HepG2 (cell line): ENCODE measurements around the gene PCGF6. TPM values are rescaled to one million over a fixed set of nuclear protein-coding genes. Genes with fewer than 3 reads are reported as not detected.

ENCODE experiments used
- ATAC-seq: fragments of 200-7000 bp; cut with Tn5 transposase; 3 replicates; pipeline ENCODE4 v1.9.1; 2020; ENCODE audit warnings: mild to moderate bottlenecking, moderate library complexity
- BruUV-seq: library from RNA; stranded (reverse); fragments of 400-500 nt; replicated peaks from 2 replicates; lab custom pipeline; 2021; lab: Mats Ljungman, UMichigan
- CTCF ChIA-PET: fragments of 300-600 bp; formaldehyde crosslinking; extraction: SDS; loops from one replicate; lab custom pipeline; 2021; ENCODE audit warnings: low total read pairs, inconsistent platforms, low intra/inter-chr PET ratio; lab: Yijun Ruan, JAX
- POLR2A ChIA-PET: fragments of 350-600 bp; sonication (Branson Sonifier 250); formaldehyde crosslinking; loops from one replicate; lab custom pipeline; 2020; ENCODE audit warnings: antibody characterized with exemption, inconsistent platforms; lab: Yijun Ruan, JAX
- DNase-seq: peaks from one replicate; pipeline ENCODE4 v3.0.0-alpha.2; 2015; ENCODE audit warnings: low spot score
- FAIRE-seq: peaks from 3 replicates; lab custom pipeline; 2011; peaks lifted over from hg19 to GRCh38; lab: Jason Lieb, UNC
- H2AFZ ChIP-seq: one replicate; pipeline ENCODE4 v1.6.1; 2011; ENCODE audit warnings: low read length, inconsistent platforms
- H3K27ac ChIP-seq: fragments of 300-600 bp; 3 replicates; pipeline ENCODE4 v1.8.0; 2011; ENCODE audit warnings: mixed run types, mild to moderate bottlenecking, mixed read lengths, low read length, inconsistent platforms; ENCODE audit not compliant: insufficient read depth; ENCODE audit errors: extremely low read length
- H3K27me3 ChIP-seq, 2 experiments: fragments of 200-600 bp in 1 of 2; 2 replicates in 1 of 2; 3 replicates in 1 of 2; pipeline versions ENCODE4 v1.6.0 to v1.8.0; 2011; ENCODE audit warnings: low read length in 2 of 2, mild to moderate bottlenecking in 2 of 2, moderate library complexity in 2 of 2, inconsistent platforms in 1 of 2; ENCODE audit not compliant: insufficient read depth in 2 of 2, control insufficient read depth in 1 of 2
- H3K36me3 ChIP-seq, 2 experiments: fragments of 200-600 bp in 1 of 2; replicated peaks in 1 of 2; 2 replicates in 1 of 2; 3 replicates in 1 of 2; pipeline versions ENCODE4 v1.5.1 to v1.8.0; 2011; ENCODE audit warnings: low read length in 2 of 2, inconsistent platforms in 1 of 2; ENCODE audit not compliant: insufficient read depth in 2 of 2, control insufficient read depth in 1 of 2
- H3K4me1 ChIP-seq: 2 replicates; pipeline ENCODE4 v1.5.1; 2012; ENCODE audit warnings: low read length, inconsistent platforms; ENCODE audit not compliant: insufficient read depth
- H3K4me2 ChIP-seq: 2 replicates; pipeline ENCODE4 v1.6.0; 2011; ENCODE audit warnings: low read depth, low read length, inconsistent platforms
- H3K4me3 ChIP-seq, 3 experiments: fragments of 200-600 bp in 1 of 3; sonication (generic), shearing (Covaris generic) in 1 of 3; replicated peaks in 1 of 3; 2 replicates each; pipeline ENCODE4 v1.5.1; 2011 to 2016; ENCODE audit warnings: low read length in 3 of 3, inconsistent platforms in 2 of 3, low read depth in 2 of 3, mild to moderate bottlenecking in 2 of 3, control low read depth in 1 of 3, mixed read lengths in 1 of 3; ENCODE audit not compliant: insufficient read depth in 1 of 3
- H3K79me2 ChIP-seq: one replicate; pipeline ENCODE4 v1.6.1; 2011; ENCODE audit warnings: low read length, inconsistent platforms; ENCODE audit not compliant: insufficient read depth
- H3K9ac ChIP-seq: 2 replicates; pipeline ENCODE4 v1.6.0; 2011; ENCODE audit warnings: mild to moderate bottlenecking, low read depth, low read length, inconsistent platforms; ENCODE audit not compliant: insufficient read depth
- H3K9me3 ChIP-seq: 2 replicates; pipeline ENCODE4 v1.5.1; 2012; ENCODE audit warnings: mild to moderate bottlenecking, low read length
- H4K20me1 ChIP-seq: 2 replicates; pipeline ENCODE4 v1.6.0; 2011; ENCODE audit warnings: inconsistent platforms, mild to moderate bottlenecking, low read length, moderate library complexity; ENCODE audit not compliant: insufficient read depth
- HOXD1 ChIP-seq: sonication (generic); formaldehyde crosslinking; IDR thresholded peaks from 2 replicates; pipeline ENCODE4 v1.5.0; 2020; ENCODE audit warnings: missing genetic modification reagents
- RERE ChIP-seq: IDR thresholded peaks from 2 replicates; pipeline ENCODE4 v1.6.1; 2016; ENCODE audit warnings: low read depth, missing genetic modification reagents, missing compliant biosample characterization
- ZNF512 ChIP-seq: sonication (generic); formaldehyde crosslinking; IDR thresholded peaks from 2 replicates; pipeline ENCODE4 v1.4.0; 2020; ENCODE audit warnings: mild to moderate bottlenecking, missing genetic modification reagents
- ZNF639 ChIP-seq: conservative IDR thresholded peaks from 2 replicates; pipeline ENCODE4 v1.6.1; 2018; ENCODE audit warnings: missing genetic modification reagents
- WGBS: methylation state at CpG from one replicate; pipeline ENCODE4 v1.1.6; 2017; ENCODE audit warnings: low lambda C conversion rate; 5-methylcytosine and 5-hydroxymethylcytosine counted together
- in situ Hi-C: cut with HindIII; loops from 2 replicates; pipeline ENCODE4 v1.10.0; 2017; ENCODE audit warnings: low pct_unique_long_range_greater_than_20kb; ENCODE audit not compliant: extremely low pct_ligation_motif_present
- intact Hi-C: fragments of 100-400 bp; cut with micrococcal nuclease; formaldehyde crosslinking; loops from one replicate; pipeline ENCODE4 v1.10.0; 2022; ENCODE audit not compliant: unreplicated experiment
- polyA plus RNA-seq, 8 experiments: library from polyadenylated mRNA; depleted of rRNA in 3 of 8; stranded (reverse) in 7 of 8; unstranded in 1 of 8; fragments of >200 nt; fragmentation: Illumina TruSeq in 4 of 8; extraction: Trizol in 4 of 8; gene quantifications; 2 replicates each; pipeline versions ENCODE4 v1.2.1 to v1.2.3, GENCODE V29; 2011 to 2016; ENCODE audit warnings: low read depth in 4 of 8, missing spikeins in 1 of 8, mixed read lengths in 1 of 8; ENCODE audit not compliant: insufficient read depth in 1 of 8
- total RNA-seq, 5 experiments: library from RNA; depleted of rRNA; stranded (reverse); fragments of >200 nt; fragmentation: Illumina TruSeq; extraction: Trizol; gene quantifications; 2 replicates each; pipeline ENCODE4 v1.2.3, GENCODE V29; 2016; ENCODE audit warnings: low read depth in 1 of 5

PCGF6 gene
- total and polyA plus RNA-seq, 2 of the 13 experiments (the other 11 are each of a cell fraction or from before 2014, with no cell fraction given) = 5.2 to 19.4 TPM

- CTCF ChIA-PET = no interaction called here
- Histone ChIP-seq H3K79me2 (no peaks in the 10 kb centered on the region), H2AFZ (no peak overlapping the region), H3K9ac (no peak overlapping the region), H3K4me3 (no peak overlapping the region), H3K4me2 (no peak overlapping the region), H3K36me3 (no peaks in the 10 kb centered on the region), H3K27me3 (peaks cover 1 to 15% of the 10 kb centered on the region in 2 experiments; a peak in 2 of 5 replicates), H3K4me1 (peaks cover 15% of the 10 kb centered on the region), H3K27ac (no peak overlapping the region), H3K9me3 (no peaks in the 10 kb centered on the region), H4K20me1 (no peaks in the 10 kb centered on the region)
- intact Hi-C loops = no loop called here
- TF ChIP-seq ZNF512 (CRISPR knock-in tag) (no peak), HOXD1 (no peak), RERE (CRISPR knock-in tag) (no peak), ZNF639 (no peak)
- DNase-seq = no peak
- POLR2A ChIA-PET = no interaction called here
- BruUV-seq = no TSS peak
- no peak for FAIRE-seq
- no peak for ATAC-seq
- WGBS = 23% methylated on average over 5 of the region's 5 CpGs
- in situ Hi-C loops = no loop called here
Observed at GRCh38 chr10:103287992-103288391, 62.9 kb downstream of the PCGF6 start.
